Fibroblast of skin of left biceps (primary cell): ENCODE data around the gene MAGEF1.
A peak's percentile ranks its signal among the peaks of the same experiment; 100 is the strongest.

Experiments
- DNase-seq, 2 experiments: peaks; one replicate each; pipeline ENCODE4 v3.0.0-alpha.2; 2013; ENCODE audit warnings: low read depth in 2 of 2

The MAGEF1 gene

GRCh38 chr3:184711493-184712247 is at the start of gene MAGEF1:
TSS of gene MAGEF1 (minus strand) at chr3:184712064. CDS start at chr3:184711821, 243 bp downstream.
- peak; percentile 66 to 67 for DNase-seq

DNA sequence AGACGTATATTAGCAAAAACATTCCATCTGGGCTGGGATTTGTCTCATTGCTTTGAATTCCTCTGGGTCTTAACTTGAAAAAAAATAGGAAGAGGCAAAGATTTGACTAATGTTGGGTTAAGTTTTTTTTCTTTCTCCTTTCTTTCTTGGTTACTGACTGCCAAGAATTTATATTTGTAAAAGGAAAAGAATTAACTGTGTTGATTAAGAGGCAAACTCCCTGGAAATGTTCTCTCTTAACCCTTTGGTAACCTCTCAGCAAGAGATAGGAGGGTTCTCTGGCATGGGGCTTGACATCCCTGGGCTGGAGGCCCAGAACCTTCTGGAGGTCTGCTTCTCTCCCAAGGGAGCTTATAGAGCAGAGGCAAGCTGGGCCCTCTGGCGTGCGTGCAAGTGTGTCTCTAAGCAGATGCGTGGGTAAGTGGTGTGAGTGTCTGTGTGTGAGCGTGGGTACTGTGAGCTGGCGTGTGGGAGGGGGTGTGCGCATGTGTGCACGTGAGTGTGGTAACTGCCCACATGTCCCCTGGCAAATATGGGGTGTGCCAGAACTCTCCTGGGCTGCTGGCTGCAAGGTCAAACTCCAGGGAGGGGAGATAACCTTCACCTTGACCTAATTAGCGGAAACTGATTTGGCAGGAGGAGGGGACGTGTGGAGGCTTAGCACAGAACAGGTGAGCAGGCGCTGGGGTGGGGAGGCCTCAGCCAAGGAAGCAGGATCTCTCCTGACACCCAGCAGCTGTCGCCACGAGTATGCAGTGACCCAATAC is 49.4 kb upstream of the MAGEF1 start:
- DNase-seq: peak; percentile 93

DNA sequence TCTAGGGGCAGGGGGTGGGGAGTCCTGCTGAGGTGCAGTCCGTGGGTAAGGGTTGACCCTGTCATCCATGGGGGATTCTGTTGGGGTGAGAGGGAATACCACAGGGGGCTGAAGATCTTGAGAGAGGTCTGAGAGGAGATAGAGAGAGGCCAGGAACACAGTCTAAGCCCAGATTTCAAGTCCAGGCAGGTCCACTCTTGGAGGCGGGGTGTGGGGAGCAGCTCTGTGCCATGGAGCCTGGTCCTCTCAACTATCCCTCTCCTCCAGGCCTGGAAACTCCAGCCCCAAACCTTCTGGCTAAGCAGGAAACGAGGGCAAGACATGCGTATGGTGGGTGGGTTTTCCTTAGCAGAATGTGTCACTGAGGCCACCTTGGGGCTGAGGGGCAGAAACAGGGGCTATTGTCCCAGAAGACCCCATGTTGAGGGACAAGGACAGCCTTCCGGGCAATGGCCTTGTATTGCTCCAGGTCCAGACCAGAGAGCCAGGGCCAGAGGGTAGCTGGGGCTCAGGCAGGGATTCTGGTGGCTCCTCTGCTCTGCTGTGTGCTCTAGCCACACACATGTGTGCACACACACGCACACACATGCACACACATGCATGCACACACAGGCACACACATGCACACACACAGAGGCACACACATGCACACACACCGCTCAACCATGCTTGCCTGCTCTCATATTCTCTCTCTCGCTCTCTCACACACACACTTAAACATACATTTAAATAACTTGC is 48.6 kb upstream of the MAGEF1 start:
- no peak for DNase-seq

DNA sequence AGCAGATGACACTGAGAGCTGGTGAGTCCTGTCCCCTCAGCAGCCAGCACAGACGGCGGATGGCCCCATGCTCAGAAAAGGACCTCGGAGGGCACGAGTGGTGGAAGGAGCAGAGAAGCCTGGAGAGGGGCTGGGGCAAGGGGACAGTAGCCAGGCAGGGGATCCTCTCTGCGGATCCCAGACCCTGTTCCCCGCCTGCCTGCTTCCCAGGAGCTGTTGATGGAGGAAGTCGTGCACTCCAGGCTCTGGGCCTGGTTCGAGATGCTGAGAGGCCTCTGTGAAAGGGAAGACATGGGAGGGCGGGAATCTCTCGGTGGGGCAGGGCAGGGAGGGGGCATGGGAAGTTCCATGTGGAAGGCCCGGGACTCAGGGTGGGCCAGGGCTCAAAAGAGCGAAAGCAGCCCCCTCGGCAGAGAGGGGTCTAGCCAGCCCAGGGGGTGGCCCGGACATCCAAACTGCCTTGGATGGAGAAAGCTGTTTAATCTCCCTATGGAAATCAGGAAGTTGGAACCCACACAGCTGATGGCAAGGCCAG is 47.9 kb upstream of the MAGEF1 start:
- no peak for DNase-seq

GRCh38 chr3:184758056-184758455 is 46.2 kb upstream of the MAGEF1 start:
- DNase-seq: no peak

DNA sequence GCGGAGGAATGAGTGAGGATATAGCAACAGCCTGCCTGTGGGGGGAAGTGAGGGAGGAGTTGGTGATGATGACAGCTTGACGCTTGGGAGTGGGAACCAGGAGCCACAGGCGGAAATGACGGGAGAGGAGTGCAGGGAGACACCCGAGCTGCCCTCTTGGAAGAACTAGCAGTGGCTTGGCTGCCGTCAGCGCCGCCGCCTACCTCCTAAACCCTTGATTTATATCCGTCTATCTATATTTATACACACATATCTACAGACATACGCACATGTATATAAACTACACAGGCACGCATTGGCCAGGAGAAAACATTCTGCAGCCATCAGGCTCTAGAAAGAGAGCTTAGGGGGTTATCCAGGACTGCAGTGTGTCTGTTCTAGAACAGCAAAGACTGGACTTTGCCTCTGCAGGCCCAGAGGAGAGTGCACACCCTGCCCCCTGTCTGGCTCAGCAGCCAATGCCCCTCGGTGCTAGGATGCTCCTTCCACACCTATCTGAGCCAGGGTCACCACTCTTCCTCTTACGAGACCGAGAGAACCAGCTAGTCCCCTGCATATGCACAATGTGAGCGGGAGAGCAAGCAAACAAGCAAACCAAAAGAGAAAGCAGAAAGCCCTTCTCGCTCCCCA is 45.3 kb upstream of the MAGEF1 start:
- peak; percentile 89 to 91 for DNase-seq

GRCh38 chr3:184756151-184757021 is 44.5 kb upstream of the MAGEF1 start:
- no peak for DNase-seq

DNA sequence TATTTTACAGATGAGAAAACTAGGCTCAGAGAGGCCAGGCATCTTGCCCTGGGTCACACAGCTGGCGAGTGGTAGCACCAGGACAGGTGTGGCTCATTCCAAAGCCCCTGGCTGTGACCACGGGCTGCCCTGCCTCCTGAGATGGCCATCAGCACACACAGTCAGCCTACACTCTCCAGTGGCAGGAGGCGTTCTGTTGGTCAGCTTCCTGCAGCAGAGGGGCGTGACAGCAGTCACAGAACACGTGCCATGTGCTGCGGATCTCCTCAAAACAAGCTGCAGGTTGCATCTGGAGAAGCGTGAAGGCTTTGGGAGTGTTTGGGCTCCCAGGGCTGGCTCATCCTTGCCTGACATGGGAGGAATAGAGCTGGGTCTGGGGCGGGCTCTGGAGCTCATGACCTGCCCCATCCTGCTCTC is 43.5 kb upstream of the MAGEF1 start:
- DNase-seq: no peak

DNA sequence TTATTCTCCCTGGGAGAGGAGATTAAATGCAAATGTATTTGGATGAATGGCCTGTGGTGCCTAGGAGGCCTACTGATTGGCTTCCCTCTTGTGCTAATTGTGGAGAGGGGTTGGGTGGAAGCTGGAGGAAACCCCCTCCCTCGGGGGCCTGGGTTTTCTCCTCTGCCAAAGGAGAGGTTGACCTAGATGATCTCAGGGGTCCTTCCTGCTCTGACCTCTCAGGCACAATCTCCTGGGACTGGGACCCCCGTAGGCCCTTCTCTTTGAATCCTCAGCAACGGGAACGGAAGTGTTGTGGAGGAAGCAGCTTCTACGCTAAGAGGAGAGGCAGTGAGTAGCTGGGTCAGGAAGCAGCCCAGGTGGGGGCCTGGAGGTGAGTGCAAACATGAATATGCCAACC is 40.5 kb upstream of the MAGEF1 start:
- DNase-seq: no peak

DNA sequence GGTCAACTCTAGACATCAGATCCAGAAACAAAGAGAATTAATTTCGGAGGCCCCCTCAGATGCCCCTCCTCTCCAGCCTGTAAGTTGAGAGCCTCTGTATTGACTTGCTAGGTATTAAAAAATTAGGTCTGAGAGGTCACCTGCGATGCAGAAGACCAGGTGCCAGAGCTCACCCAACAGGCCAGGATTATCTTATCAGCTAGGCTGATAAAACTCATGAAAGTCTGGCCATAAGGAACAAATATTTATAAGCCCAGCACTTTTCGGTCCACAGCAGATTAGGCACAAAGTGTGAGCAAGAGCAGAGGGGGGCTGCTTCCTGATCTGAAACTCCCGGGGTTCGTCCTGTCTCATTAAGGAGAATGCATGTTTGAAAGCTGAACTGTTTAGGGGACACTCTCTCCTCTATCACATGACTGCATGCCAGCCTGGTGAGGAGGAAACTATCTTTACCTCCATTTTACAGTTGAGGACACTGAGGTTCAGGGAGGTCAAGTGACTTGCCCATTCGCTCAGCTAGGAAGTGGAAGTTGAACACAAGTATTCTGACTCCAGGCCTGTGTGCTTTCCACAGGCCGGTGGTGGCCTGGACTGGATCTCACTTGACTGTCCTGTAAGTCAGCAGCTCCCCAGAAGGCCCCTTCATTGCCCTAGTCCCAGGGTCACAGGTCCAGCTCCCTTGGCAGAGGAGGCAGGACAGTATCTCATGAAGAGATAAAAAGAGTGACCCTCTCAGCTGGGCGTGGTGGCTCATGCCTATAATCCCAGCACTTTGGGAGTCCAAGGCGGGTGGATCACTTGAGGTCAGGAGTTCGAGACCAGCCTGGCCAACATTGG is 39.6 kb upstream of the MAGEF1 start:
- no peak for DNase-seq

DNA sequence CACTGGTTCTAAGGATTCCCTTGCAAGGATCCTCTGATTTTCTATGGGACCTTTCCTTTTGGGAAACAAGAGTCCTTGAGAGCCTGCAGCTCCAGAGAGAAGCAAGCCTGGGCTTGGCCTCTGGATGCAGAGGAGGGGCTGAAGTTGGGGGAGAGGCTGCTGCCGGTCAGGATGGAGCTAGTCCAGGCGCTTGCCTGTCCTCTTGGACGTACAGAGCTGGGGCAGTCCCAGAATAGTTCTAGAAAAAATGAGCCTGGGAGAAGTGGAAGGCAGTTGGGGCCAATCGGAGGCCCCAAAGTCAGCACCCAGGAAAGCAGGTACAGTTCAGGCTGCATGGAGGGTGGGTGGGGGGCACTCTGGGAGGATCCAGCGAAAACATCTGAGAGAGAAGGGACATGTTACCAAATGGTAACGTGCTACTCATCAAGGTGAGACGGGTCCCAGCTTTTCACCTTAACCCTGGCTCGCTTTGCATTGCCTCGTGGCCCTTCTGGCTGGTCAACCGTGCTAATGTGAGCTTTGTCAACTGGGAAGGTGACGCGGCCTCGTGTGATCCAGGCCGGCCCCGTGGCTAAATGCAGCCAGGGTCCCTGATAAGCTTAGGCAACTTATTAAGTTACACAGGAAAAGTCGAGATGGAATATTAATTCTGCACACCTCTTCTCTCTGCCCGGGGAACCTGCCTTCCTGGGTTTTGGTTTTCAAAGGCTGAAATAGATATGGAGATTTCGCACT is 38.7 kb upstream of the MAGEF1 start:
- no peak for DNase-seq

- DNase-seq: no peak
Measured at GRCh38 chr3:184749168-184749744, 37.4 kb upstream of the MAGEF1 start.

- DNase-seq: no peak
Measured at GRCh38 chr3:184748219-184749135, 36.6 kb upstream of the MAGEF1 start.

DNA sequence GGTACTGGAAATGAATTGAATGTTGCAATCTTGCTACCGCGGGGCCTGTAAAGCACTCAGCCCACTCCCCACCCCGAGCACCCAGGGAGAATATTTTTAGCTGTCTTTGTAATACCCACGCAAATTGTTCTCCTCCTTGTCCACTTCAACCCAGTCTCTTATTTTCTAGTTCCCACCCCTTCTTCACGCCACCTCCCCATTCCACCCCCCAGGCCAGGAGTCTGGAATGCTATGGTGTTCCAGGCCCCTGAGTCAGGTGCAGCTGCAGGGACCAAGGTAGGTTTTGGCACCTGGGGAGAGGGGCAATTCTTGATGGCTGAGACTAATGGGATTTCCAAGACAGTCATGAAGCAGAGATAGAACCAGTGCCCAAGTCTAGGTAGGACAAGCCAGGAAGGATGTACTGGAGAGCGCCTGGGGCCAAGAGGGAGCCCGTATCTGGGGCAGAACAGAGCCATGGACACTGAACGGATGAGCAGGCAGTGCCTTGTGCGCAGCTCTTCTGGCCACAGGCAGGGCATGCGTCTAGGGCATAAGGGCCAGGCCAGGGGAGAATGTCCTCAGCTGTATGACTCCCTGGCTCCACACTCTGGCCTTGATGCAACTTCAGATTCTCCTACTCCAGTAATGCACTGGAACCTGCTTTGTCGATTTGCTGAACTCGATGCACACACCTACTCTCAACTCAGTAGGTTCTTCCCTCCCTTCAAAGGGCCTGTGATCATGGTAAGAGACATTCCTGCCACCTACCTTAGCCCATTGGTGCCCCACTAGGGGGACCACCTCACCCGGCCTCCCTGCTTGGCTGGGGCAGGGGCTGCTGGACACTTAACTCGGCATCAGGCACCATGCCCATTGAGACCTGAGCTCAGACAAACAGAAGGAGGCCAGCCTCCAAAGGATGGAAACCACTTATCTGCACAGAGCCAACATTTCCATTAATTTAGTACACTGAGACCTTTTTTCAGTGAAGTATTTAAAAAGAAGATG is 34.6 kb upstream of the MAGEF1 start:
- DNase-seq: no peak

GRCh38 chr3:184745526-184745925 is 33.7 kb upstream of the MAGEF1 start:
- DNase-seq: no peak

GRCh38 chr3:184743248-184743647 is 31.4 kb upstream of the MAGEF1 start:
- DNase-seq: no peak
